Pons (tissue), 1 donor: ENCODE results near the gene ADISSP.

Source experiments
- DNase-seq: peaks from one replicate; pipeline ENCODE4 v3.0.0-alpha.2; 2016; ENCODE audit warnings: low spot score

ADISSP gene

GRCh38 chr20:3767427-3768341, at the start of gene ADISSP:
TSS of gene ADISSP (minus strand) at chr20:3767753. CDS start at chr20:3760100, 7,653 bp downstream.
- DNase-seq, result peak; percentile 97

GRCh38 chr20:3815703-3816315, 48.3 kb upstream of the ADISSP start:
- no peak for DNase-seq

GRCh38 chr20:3814928-3815495, 47.5 kb upstream of the ADISSP start:
- no peak for DNase-seq

- no peak for DNase-seq
These were observed 46.5 kb upstream of the ADISSP start for GRCh38 chr20:3813848-3814581.

GRCh38 chr20:3812975-3813847, 45.7 kb upstream of the ADISSP start:
- no peak for DNase-seq

- no peak for DNase-seq
These were observed 44.7 kb upstream of the ADISSP start for GRCh38 chr20:3812259-3812681.

- peak; percentile 95 for DNase-seq
These were observed 44.1 kb upstream of the ADISSP start for GRCh38 chr20:3811467-3812258.

GRCh38 chr20:3808544-3808943, 41.0 kb upstream of the ADISSP start:
- DNase-seq, result no peak

- DNase-seq, result no peak
These were observed 37.2 kb upstream of the ADISSP start for GRCh38 chr20:3804781-3805180.

GRCh38 chr20:3804254-3804751, 36.8 kb upstream of the ADISSP start:
- no peak for DNase-seq

GRCh38 chr20:3803854-3804253, 36.3 kb upstream of the ADISSP start:
- DNase-seq, result no peak

- DNase-seq, result no peak
These were observed 35.7 kb upstream of the ADISSP start for GRCh38 chr20:3803289-3803688.

- no peak for DNase-seq
These were observed 35.1 kb upstream of the ADISSP start for GRCh38 chr20:3802524-3803239.

GRCh38 chr20:3801846-3802245, 34.3 kb upstream of the ADISSP start:
- no peak for DNase-seq

- DNase-seq, result no peak
These were observed 33.7 kb upstream of the ADISSP start for GRCh38 chr20:3801299-3801698.

GRCh38 chr20:3800878-3801260, 33.3 kb upstream of the ADISSP start:
- DNase-seq, result no peak

- DNase-seq, result no peak
These were observed 32.8 kb upstream of the ADISSP start for GRCh38 chr20:3800256-3800877.

GRCh38 chr20:3798908-3799248, 31.3 kb upstream of the ADISSP start:
- DNase-seq, result no peak

GRCh38 chr20:3798373-3798768, 30.8 kb upstream of the ADISSP start:
- no peak for DNase-seq
